ENCODE data around the gene ATP6V1F.

The ATP6V1F gene

GRCh38 chr7:128868624-128869137 lies 6.0 kb downstream of the ATP6V1F start:
- DNase-seq (ENCODE audit: low spot score), result no peak

- DNase-seq (ENCODE audit: low spot score), result peak; percentile 37
Measured at GRCh38 chr7:128869138-128869943, 6.7 kb downstream of the ATP6V1F start.

GRCh38 chr7:128869944-128870285 lies 7.3 kb downstream of the ATP6V1F start:
- DNase-seq (ENCODE audit: low spot score), result no peak

GRCh38 chr7:128871050-128871449 lies 8.4 kb downstream of the ATP6V1F start:
- no peak for DNase-seq (ENCODE audit: low spot score)

- no peak for DNase-seq (ENCODE audit: low spot score)
Measured at GRCh38 chr7:128872394-128872824, 9.8 kb downstream of the ATP6V1F start.

- no peak for DNase-seq (ENCODE audit: low spot score)
Measured at GRCh38 chr7:128873234-128873633, 10.6 kb downstream of the ATP6V1F start.

- no peak for DNase-seq (ENCODE audit: low spot score)
Measured at GRCh38 chr7:128874140-128875031, 11.7 kb downstream of the ATP6V1F start.

GRCh38 chr7:128875523-128875948 lies 12.9 kb downstream of the ATP6V1F start:
- no peak for DNase-seq (ENCODE audit: low spot score)

GRCh38 chr7:128876127-128876526 lies 13.5 kb downstream of the ATP6V1F start:
- DNase-seq (ENCODE audit: low spot score), result no peak

GRCh38 chr7:128876586-128876977 lies 13.9 kb downstream of the ATP6V1F start:
- no peak for DNase-seq (ENCODE audit: low spot score)

- no peak for DNase-seq (ENCODE audit: low spot score)
Measured at GRCh38 chr7:128876978-128877755, 14.5 kb downstream of the ATP6V1F start.

GRCh38 chr7:128877756-128878120 lies 15.1 kb downstream of the ATP6V1F start:
- no peak for DNase-seq (ENCODE audit: low spot score)

- no peak for DNase-seq (ENCODE audit: low spot score)
Measured at GRCh38 chr7:128878226-128879105, 15.8 kb downstream of the ATP6V1F start.

GRCh38 chr7:128879461-128879938 lies 16.8 kb downstream of the ATP6V1F start:
- no peak for DNase-seq (ENCODE audit: low spot score)

GRCh38 chr7:128879939-128880746 lies 17.5 kb downstream of the ATP6V1F start:
- peak; percentile 60 for DNase-seq (ENCODE audit: low spot score)

GRCh38 chr7:128880791-128881457 lies 18.3 kb downstream of the ATP6V1F start:
- DNase-seq (ENCODE audit: low spot score), result no peak

GRCh38 chr7:128881458-128882125 lies 18.9 kb downstream of the ATP6V1F start:
- DNase-seq (ENCODE audit: low spot score), result no peak

- DNase-seq (ENCODE audit: low spot score), result no peak
Measured at GRCh38 chr7:128882134-128882533, 19.5 kb downstream of the ATP6V1F start.
